OCI-LY7 (cell line): ENCODE data around the gene TOB2.

Experiments used
- EZH2phosphoT487 ChIP-seq: fragments of 200-600 bp; sonication (generic); IDR thresholded peaks from 2 replicates; pipeline ENCODE4 v1.6.1; 2018; ENCODE audit warnings: low read depth, borderline replicate concordance, mild to moderate bottlenecking, mixed run types, antibody characterized with exemption, low read length, moderate library complexity, mixed read lengths
- TF ChIP-seq, protein P1 (sequence below): fragments of 200-600 bp; sonication (generic); conservative IDR thresholded peaks from 2 replicates; pipeline ENCODE4 v1.5.1; 2014; ENCODE audit warnings: mild to moderate bottlenecking, antibody characterized with exemption, low read length, moderate library complexity, mixed read lengths

DNA sequence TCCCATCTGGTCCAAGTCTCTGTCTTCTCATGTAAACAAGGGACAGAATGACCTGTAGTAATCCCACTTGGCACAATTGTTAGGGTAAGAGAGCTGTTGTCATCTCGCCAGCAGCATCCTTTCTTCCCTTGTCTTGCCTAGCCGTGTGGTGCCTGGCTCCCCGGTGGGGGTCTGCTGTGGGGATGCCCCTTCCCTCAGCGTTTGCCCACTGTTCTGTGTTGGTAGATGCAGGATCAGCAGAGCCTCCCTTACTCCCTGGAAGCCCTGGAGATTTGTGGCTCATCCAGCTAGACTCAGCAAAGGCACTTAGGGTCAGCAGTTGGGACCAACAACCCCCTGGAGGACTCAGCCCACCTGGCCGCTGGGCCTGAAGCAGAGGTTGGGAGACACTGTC lies 35.3 kb upstream of the TOB2 start:
- TF ChIP-seq, protein P1, sequence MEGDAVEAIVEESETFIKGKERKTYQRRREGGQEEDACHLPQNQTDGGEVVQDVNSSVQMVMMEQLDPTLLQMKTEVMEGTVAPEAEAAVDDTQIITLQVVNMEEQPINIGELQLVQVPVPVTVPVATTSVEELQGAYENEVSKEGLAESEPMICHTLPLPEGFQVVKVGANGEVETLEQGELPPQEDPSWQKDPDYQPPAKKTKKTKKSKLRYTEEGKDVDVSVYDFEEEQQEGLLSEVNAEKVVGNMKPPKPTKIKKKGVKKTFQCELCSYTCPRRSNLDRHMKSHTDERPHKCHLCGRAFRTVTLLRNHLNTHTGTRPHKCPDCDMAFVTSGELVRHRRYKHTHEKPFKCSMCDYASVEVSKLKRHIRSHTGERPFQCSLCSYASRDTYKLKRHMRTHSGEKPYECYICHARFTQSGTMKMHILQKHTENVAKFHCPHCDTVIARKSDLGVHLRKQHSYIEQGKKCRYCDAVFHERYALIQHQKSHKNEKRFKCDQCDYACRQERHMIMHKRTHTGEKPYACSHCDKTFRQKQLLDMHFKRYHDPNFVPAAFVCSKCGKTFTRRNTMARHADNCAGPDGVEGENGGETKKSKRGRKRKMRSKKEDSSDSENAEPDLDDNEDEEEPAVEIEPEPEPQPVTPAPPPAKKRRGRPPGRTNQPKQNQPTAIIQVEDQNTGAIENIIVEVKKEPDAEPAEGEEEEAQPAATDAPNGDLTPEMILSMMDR: no peak
- TF ChIP-seq EZH2phosphoT487: no peak
